ENCODE results near the gene CCDC137.

The CCDC137 gene

GRCh38 chr17:81652906-81653771, 13.4 kb upstream of the CCDC137 start:
- peak in 1 of 6 experiments; percentile 10 for DNase-seq

- DNase-seq = no peak
These were observed 11.0 kb upstream of the CCDC137 start for GRCh38 chr17:81655378-81656117.

- DNase-seq = no peak
These were observed 10.3 kb upstream of the CCDC137 start, which contains the start of gene PDE6G for GRCh38 chr17:81656118-81656743. TSS of gene PDE6G (minus strand) at chr17:81656542. CDS start at chr17:81653305, 3,237 bp downstream.

- no peak for DNase-seq
These were observed 9.7 kb upstream of the CCDC137 start for GRCh38 chr17:81656835-81657234.

GRCh38 chr17:81659038-81659437, 7.5 kb upstream of the CCDC137 start:
- DNase-seq = no peak

GRCh38 chr17:81660441-81660840, 6.1 kb upstream of the CCDC137 start:
- DNase-seq = no peak

- no peak for DNase-seq
These were observed 4.5 kb upstream of the CCDC137 start for GRCh38 chr17:81662002-81662401.

- no peak for DNase-seq
These were observed 2.5 kb upstream of the CCDC137 start for GRCh38 chr17:81664051-81664470.

GRCh38 chr17:81665205-81666091, 1.1 kb upstream of the CCDC137 start:
- DNase-seq = peak in 1 of 6 experiments; percentile 47

GRCh38 chr17:81666092-81666341, 520 bp upstream of the CCDC137 start:
- DNase-seq = no peak

- no peak for DNase-seq
These were observed 1.2 kb downstream of the CCDC137 start for GRCh38 chr17:81667754-81668153.

- DNase-seq = no peak
These were observed 6.0 kb downstream of the CCDC137 start for GRCh38 chr17:81672504-81672903.

GRCh38 chr17:81672954-81673353, 6.4 kb downstream of the CCDC137 start:
- no peak for DNase-seq

- no peak for DNase-seq
These were observed 7.2 kb downstream of the CCDC137 start for GRCh38 chr17:81673561-81674258.

- DNase-seq = peak in 2 of 6 experiments; percentile 25 to 29
These were observed 9.1 kb downstream of the CCDC137 start for GRCh38 chr17:81675515-81676221.

- DNase-seq = no peak
These were observed 10.4 kb downstream of the CCDC137 start for GRCh38 chr17:81676906-81677305.

GRCh38 chr17:81680150-81680549, 13.6 kb downstream of the CCDC137 start:
- DNase-seq = no peak

GRCh38 chr17:81681672-81682071, 15.1 kb downstream of the CCDC137 start:
- no peak for DNase-seq

- DNase-seq = no peak
These were observed 16.1 kb downstream of the CCDC137 start for GRCh38 chr17:81682565-81683207.

- no peak for DNase-seq
These were observed 16.7 kb downstream of the CCDC137 start for GRCh38 chr17:81683208-81683583.
